SK-N-SH treated with all-trans-retinoic acid at 6 μM for 48 hours (cell line): ENCODE data around the gene ZNF587.

ENCODE experiments used
- ARNTL ChIP-seq: fragments of 450-650 bp; formaldehyde crosslinking; IDR thresholded peaks from 2 replicates; pipeline ENCODE4 v1.5.0; 2020; ENCODE audit warnings: low read depth, mild to moderate bottlenecking, moderate library complexity, borderline replicate concordance
- ESRRG ChIP-seq: fragments of 250-450 bp; sonication (Bioruptor Pico); IDR thresholded peaks from 2 replicates; pipeline ENCODE4 v1.6.1; 2021; ENCODE audit warnings: mild to moderate bottlenecking
- OSR1 ChIP-seq: fragments of 250-450 bp; sonication (Bioruptor Pico); IDR thresholded peaks from 2 replicates; pipeline ENCODE4 v1.8.0; 2022; ENCODE audit warnings: moderate library complexity, mild to moderate bottlenecking, inconsistent platforms
- PPARA ChIP-seq: fragments of 250-450 bp; sonication (Bioruptor Pico); IDR thresholded peaks from 2 replicates; pipeline ENCODE4 v1.5.0; 2020; ENCODE audit warnings: mild to moderate bottlenecking, borderline replicate concordance
- RARB ChIP-seq: fragments of 250-450 bp; sonication (Bioruptor Pico); IDR thresholded peaks from 2 replicates; pipeline ENCODE4 v1.8.0; 2021; ENCODE audit warnings: mild to moderate bottlenecking, moderate library complexity
- ZC3H10 ChIP-seq: fragments of 250-450 bp; sonication (Bioruptor Pico); IDR thresholded peaks from 2 replicates; pipeline ENCODE4 v1.5.1; 2021; ENCODE audit warnings: mild to moderate bottlenecking, moderate library complexity
- ZFP30 ChIP-seq: fragments of 450-650 bp; formaldehyde crosslinking; IDR thresholded peaks from 2 replicates; pipeline ENCODE4 v1.5.0; 2022; ENCODE audit warnings: mild to moderate bottlenecking, moderate library complexity
- ZNF565 ChIP-seq: fragments of 450-650 bp; formaldehyde crosslinking; conservative IDR thresholded peaks from 2 replicates; pipeline ENCODE4 v1.5.0; 2020; ENCODE audit warnings: low read depth, mild to moderate bottlenecking, moderate library complexity
- ZNF8 ChIP-seq: fragments of 450-650 bp; formaldehyde crosslinking; IDR thresholded peaks from 2 replicates; pipeline ENCODE4 v1.5.0; 2020; ENCODE audit warnings: mild to moderate bottlenecking, moderate library complexity
- TF ChIP-seq, protein P1 (sequence below): fragments of 250-450 bp; sonication (Bioruptor Pico); IDR thresholded peaks from 2 replicates; pipeline ENCODE4 v1.5.1; 2021; ENCODE audit warnings: mild to moderate bottlenecking, moderate library complexity
- TF ChIP-seq, protein P2 (sequence below): fragments of 250-450 bp; sonication (Bioruptor Pico); IDR thresholded peaks from 2 replicates; pipeline ENCODE4 v1.8.0; 2020; ENCODE audit warnings: mild to moderate bottlenecking, moderate library complexity, borderline replicate concordance

- no peak for TF ChIP-seq ARNTL (CRISPR knock-in tag)
- TF ChIP-seq OSR1 (CRISPR knock-in tag), result no peak
- no peak for TF ChIP-seq ZFP30 (CRISPR knock-in tag)
- TF ChIP-seq, protein P1, sequence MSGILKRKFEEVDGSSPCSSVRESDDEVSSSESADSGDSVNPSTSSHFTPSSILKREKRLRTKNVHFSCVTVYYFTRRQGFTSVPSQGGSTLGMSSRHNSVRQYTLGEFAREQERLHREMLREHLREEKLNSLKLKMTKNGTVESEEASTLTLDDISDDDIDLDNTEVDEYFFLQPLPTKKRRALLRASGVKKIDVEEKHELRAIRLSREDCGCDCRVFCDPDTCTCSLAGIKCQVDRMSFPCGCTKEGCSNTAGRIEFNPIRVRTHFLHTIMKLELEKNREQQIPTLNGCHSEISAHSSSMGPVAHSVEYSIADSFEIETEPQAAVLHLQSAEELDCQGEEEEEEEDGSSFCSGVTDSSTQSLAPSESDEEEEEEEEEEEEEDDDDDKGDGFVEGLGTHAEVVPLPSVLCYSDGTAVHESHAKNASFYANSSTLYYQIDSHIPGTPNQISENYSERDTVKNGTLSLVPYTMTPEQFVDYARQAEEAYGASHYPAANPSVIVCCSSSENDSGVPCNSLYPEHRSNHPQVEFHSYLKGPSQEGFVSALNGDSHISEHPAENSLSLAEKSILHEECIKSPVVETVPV (CRISPR knock-in tag), result no peak
- no peak for TF ChIP-seq RARB (CRISPR knock-in tag)
- TF ChIP-seq PPARA, result no peak
- TF ChIP-seq, protein P2, sequence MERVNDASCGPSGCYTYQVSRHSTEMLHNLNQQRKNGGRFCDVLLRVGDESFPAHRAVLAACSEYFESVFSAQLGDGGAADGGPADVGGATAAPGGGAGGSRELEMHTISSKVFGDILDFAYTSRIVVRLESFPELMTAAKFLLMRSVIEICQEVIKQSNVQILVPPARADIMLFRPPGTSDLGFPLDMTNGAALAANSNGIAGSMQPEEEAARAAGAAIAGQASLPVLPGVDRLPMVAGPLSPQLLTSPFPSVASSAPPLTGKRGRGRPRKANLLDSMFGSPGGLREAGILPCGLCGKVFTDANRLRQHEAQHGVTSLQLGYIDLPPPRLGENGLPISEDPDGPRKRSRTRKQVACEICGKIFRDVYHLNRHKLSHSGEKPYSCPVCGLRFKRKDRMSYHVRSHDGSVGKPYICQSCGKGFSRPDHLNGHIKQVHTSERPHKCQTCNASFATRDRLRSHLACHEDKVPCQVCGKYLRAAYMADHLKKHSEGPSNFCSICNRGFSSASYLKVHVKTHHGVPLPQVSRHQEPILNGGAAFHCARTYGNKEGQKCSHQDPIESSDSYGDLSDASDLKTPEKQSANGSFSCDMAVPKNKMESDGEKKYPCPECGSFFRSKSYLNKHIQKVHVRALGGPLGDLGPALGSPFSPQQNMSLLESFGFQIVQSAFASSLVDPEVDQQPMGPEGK (CRISPR knock-in tag), result no peak
- no peak for TF ChIP-seq ZNF8 (CRISPR knock-in tag)
- no peak for TF ChIP-seq ESRRG (CRISPR knock-in tag)
- no peak for TF ChIP-seq ZNF565
- no peak for TF ChIP-seq ZC3H10 (CRISPR knock-in tag)
Observed at GRCh38 chr19:57803594-57804325, 45.9 kb upstream of the ZNF587 start.
